GM11168 (cell line): ENCODE measurements around the gene ST6GALNAC3.

Source experiments
- in situ Hi-C: fragments of 300-500 bp; cut with MboI; formaldehyde crosslinking; loops from one replicate; pipeline ENCODE4 v1.12.0; 2022; ENCODE audit warnings: low sequenced_read_pairs; ENCODE audit not compliant: unreplicated experiment

ST6GALNAC3 gene

GRCh38 chr1:76268341-76268740, 193.8 kb downstream of the ST6GALNAC3 start:
- in situ Hi-C loops, result no loop called here

- in situ Hi-C loops, result no loop called here
Observed at GRCh38 chr1:76269155-76269554, 194.6 kb downstream of the ST6GALNAC3 start.

- in situ Hi-C loops, result no loop called here
Observed at GRCh38 chr1:76274302-76274701, 199.8 kb downstream of the ST6GALNAC3 start.

- in situ Hi-C loops, result no loop called here
Observed at GRCh38 chr1:76274718-76275117, 200.2 kb downstream of the ST6GALNAC3 start.

- in situ Hi-C loops, result no loop called here
Observed at GRCh38 chr1:76278711-76279100, 204.2 kb downstream of the ST6GALNAC3 start.

GRCh38 chr1:76279101-76279748, 204.7 kb downstream of the ST6GALNAC3 start:
- in situ Hi-C loops, result no loop called here

GRCh38 chr1:76281306-76281705, 206.8 kb downstream of the ST6GALNAC3 start:
- in situ Hi-C loops, result no loop called here

GRCh38 chr1:76284842-76285241, 210.3 kb downstream of the ST6GALNAC3 start:
- in situ Hi-C loops, result no loop called here

- in situ Hi-C loops, result no loop called here
Observed at GRCh38 chr1:76285578-76286135, 211.1 kb downstream of the ST6GALNAC3 start.

GRCh38 chr1:76287917-76288316, 213.4 kb downstream of the ST6GALNAC3 start:
- in situ Hi-C loops, result no loop called here

GRCh38 chr1:76288758-76289483, 214.4 kb downstream of the ST6GALNAC3 start:
- in situ Hi-C loops, result no loop called here

GRCh38 chr1:76289692-76290091, 215.1 kb downstream of the ST6GALNAC3 start:
- in situ Hi-C loops, result no loop called here

- in situ Hi-C loops, result no loop called here
Observed at GRCh38 chr1:76290271-76290670, 215.7 kb downstream of the ST6GALNAC3 start.

- in situ Hi-C loops, result no loop called here
Observed at GRCh38 chr1:76291191-76291590, 216.6 kb downstream of the ST6GALNAC3 start.

- in situ Hi-C loops, result no loop called here
Observed at GRCh38 chr1:76291737-76292136, 217.2 kb downstream of the ST6GALNAC3 start.

GRCh38 chr1:76292418-76293184, 218.1 kb downstream of the ST6GALNAC3 start:
- in situ Hi-C loops, result no loop called here

- in situ Hi-C loops, result no loop called here
Observed at GRCh38 chr1:76293831-76294230, 219.3 kb downstream of the ST6GALNAC3 start.

- in situ Hi-C loops, result no loop called here
Observed at GRCh38 chr1:76294482-76295194, 220.1 kb downstream of the ST6GALNAC3 start.

- in situ Hi-C loops, result no loop called here
Observed at GRCh38 chr1:76298399-76298798, 223.9 kb downstream of the ST6GALNAC3 start.

GRCh38 chr1:76299036-76299435, 224.5 kb downstream of the ST6GALNAC3 start:
- in situ Hi-C loops, result no loop called here
